ENCODE measurements around the gene PTMA.
A peak's percentile ranks its signal among the peaks of the same experiment; 100 is the strongest.
"Not testable (repeated sequence)": the region's sequence is repeated elsewhere in the genome, so short reads cannot be mapped to it uniquely, and the experiment has no call there.

The PTMA gene

GRCh38 chr2:231707927-231708772, at the start of gene PTMA:
PTMA (plus strand) TSS chr2:231708525; CDS start chr2:231708707, 182 bp downstream.
- peak; percentile 98 to 100 (median 99) for DNase-seq

DNA sequence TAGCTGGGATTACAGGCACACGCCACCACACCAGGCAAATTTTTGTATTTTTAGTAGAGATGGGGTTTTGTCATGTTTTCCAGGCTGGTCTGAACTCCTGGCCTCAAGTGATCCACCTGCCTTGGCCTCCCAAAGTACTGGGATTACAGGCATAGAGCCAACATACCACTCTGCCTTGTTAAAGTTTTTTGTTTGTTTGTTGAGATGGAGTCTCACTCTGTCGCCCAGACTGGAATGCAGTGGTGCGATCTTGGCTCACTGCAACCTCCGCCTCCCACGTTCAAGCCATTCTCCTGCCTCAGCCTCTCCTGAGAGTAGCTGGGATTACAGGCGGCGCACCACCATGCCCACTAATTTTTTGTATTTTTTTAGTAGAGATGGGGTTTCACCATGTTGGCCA, 48.3 kb upstream of the PTMA start:
- DNase-seq, result not testable (repeated sequence)

GRCh38 chr2:231660860-231661259, 47.5 kb upstream of the PTMA start:
- DNase-seq, result no peak

DNA sequence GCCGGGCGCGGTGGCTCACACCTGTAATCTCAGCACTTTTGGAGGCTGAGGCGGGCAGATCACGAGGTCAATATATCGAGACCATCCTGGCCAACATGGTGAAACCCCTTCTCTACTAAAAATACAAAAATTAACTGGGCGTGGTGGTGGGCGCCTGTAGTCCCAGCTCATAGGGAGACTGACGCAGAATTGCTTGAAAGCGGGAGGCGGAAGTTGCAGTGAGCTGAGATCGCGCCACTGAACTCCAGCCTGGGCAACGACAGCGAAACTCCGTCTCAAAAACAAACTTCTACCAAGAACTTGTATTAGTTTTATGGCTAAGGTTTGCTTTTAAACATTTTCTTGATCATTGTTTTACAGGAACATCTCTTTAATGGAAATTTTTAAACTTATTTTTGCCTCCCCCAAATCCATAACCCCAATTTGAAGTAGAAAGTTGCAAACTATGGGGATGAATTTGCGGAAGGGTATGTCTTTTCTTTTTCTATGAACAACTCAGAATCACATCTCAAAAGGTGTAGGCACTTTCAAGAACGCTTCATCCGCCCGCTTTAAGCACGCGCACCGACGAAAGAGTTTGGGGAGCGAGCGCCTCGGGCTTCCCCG, 46.8 kb upstream of the PTMA start:
- no peak for DNase-seq

DNA sequence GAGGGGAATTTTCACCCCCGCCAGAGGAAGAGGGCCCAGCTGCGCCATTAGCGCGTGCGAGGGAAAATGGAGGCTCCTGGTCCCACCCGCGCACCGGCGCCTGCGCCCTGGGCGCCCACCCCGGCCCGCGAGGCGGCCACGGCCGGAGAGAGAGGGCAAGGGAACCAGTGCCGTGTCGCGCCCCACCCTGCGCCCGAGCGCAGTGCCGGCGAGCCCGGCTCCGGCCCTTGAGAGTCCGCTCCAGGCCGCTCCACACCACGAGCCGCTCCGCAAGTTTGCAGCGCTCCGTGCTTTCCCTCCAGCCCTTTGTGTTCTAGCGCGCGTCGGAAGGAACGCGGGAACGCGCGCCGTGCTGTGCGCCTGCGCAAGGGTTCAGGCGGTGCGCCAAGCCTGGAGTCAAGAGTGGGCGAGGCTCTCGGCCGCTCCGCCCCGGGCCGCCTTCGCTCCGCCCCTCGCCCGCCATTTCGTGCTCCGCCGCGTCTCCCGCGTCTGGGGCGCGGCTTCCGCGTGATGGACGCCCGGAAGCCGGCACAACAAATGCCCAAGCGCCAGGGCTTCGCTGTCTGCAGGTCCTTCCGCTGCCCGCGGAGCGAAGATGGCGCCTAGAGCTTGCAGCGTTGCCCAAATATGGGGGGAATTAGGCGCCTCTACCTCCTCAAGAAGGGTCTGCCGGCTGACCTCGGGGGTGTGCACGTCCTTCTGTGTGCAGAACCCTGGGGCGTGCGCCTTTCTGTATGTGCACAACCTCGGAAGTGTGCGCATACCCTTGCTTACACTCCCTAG, 46.1 kb upstream of the PTMA start:
- DNase-seq, result peak; percentile 98 to 99 (median 99)

- no peak for DNase-seq
Measured at GRCh38 chr2:231662811-231663457, 45.4 kb upstream of the PTMA start.

DNA sequence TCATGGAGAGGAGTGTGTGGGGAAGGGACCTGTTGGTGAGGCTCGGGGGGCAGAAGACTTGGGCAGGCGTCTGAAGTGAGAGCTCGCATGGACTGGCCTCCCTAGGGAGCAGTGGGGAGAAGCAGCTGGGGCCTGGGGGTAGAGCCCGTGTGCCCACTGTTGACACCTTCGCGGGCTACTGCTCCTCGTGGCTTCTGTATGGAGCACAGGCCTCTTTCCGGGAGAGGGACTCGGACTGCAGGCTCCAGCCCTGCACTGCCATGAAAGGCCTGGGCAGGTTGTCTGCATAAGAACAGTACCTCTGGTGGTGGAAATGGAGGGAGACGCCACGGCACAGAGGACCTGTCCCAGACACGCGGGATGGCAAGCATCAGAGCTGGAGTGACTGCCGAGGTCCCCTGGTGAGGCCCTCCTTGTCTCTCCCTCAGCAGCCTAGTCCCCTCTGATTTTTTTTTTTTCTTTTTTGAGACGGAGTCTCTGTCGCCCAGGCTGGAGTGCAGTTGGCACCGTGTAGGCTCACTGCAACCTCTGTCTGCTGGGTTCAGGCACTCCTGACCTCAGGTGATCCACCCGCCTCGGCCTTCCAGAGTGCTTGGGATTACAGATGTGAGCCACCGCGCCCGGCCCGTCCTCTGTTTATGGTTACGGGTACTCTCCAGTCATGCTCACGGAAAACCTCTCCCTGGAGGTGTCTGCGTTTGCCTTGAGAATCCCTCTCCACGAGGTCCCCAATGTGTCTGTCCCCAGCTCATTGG, 44.7 kb upstream of the PTMA start:
- no peak for DNase-seq

DNA sequence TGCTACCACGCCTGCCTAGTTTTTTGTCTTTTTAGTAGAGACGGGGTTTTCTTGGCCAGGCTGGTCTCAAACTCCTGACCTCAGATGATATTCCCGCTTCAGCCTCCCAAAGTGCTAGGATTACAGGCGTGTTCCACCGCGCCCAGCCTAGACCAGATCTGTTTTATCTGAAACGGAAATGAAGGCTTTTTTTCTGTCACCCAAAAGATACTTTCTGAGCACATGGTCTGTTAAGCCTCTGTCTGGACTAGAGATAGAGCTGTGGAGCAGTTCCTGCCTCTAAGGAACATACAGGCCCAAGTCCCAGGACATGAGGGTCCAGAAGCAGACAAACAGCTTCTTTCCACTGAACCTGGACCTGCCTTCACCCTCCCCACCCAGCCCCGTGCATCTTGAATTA, 43.6 kb upstream of the PTMA start:
- DNase-seq, result no peak

DNA sequence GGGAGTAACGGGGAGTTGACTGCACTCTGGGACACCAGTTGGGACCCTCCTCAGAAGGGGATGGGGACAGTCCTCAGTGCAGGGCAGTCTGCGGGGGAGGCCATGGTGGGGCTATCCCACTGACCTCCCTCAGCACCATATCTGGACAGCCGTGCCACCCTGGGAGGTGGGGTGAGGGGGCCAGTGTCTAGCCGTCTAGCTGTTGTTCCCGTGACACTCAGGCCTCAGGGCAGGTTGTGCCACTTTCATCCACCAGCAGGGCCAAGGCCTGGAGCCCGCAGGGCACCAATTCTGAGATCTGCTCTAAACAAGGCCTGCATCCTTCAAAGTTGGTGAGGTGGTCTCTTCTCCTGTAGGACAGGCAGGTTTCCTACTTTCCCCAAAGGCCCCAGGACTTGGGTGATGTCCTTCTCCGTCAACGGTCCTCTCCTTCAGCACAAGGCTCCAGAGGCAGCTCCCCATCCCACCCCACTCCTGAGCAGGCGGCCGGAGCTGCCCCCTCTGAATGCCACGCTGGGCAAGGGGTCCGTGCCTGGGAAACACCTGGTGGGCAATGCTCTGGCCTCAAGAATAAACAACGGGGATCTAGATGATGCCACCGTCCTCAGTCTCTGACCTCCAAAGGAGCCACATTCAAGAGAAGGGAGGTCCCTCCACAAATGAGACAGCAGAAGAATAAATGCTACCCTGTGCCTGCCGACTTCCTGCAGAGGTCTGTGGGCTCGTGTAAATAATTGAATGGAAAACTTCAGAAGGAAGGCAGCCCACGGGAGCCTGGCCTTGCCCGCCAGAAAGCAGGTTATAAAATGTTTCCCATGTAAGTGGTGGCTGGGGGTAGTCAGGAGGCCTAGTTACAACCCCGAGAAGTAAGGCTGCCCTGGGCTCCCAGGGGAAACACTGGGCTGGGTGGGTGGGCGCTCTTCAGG, 42.8 kb upstream of the PTMA start:
- DNase-seq, result no peak

DNA sequence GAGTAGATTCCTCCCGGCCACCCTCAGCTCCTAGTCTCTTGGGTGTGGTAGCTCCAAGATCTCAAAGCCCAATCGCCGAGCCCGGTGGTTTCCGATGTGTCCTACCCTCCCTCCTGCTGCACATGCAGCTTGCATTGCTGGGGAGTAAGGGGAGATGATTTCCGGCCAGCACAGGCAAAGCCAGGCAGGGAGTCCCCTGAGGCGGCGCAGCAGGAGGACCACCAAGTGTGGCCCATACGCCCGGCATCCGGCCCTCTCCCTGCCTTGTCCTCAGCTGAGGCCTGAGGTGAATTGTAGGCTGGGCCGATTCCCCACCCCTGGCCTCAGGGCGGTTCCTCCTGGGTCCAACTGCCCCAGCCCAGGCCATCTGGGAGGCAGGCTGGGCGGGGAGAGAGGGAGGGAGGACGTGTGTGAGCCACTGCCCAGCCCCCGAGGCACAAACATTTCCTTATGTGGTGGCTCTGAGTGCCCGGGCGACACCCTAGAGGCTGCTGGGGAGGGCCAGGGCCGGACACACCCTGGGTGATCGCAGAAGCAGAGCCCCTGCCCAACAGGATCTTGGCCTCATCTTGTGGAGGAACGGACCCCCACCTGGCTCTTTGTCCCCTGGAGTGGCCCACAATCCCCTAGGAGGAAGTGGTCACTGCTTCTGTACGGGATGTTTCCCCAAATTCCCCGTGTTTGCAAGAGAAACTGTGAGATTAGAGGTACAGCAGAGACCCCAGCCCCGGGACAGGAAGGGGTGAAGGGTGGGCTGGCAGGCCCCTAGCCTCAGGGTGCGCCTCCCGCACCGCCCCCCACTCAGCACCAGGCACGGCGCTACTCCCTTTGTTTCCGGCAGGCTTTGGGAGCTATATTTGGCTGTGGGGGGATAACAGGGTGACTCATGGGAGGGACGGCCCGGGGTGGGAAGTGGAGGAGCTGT, 41.9 kb upstream of the PTMA start:
- DNase-seq, result peak; percentile 90 to 94 (median 91)

GRCh38 chr2:231667096-231667427, 41.3 kb upstream of the PTMA start:
- no peak for DNase-seq

- no peak for DNase-seq
Measured at GRCh38 chr2:231667496-231667895, 40.8 kb upstream of the PTMA start.

GRCh38 chr2:231668981-231669380, 39.3 kb upstream of the PTMA start:
- DNase-seq, result no peak

DNA sequence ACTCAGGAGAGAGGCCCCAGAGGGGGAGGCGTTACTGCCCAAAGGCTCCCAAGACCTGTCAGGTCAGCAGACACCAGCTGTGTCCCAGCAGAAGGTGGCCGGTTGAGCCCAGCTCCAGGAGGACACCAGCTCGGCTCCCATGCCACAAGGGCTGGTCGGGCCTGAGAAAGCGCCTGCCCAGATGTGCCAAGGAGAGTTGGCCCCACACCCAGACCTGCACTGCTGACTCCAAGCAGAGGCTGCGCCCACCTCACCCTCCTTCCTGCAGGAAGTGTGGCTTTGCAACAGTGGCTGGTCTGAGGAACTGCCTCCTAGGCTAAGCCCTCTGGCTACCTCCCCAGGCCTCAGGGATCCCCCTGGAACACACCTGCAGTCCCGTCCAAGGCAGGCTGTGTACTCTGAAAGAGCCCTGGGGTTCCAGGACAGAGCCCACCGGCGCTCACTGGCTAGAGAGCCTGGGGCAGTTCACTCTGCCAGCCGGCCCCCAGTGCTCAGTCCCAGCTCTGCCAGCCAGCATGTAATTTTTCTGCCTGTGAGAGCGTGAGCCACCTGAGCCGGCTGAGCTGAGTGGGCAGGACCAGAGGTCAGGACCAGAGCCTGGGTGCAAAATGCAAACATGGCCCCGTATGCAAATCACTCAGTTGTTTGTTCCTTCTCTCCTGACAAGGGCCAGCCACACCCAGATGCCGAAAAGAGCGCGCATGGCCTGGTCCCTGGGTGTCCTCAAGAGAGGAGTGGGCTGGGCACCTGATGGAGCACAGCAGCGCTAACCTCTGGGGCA, 36.9 kb upstream of the PTMA start:
- DNase-seq, result no peak

- peak in 1 of 3 donors; percentile 42 for DNase-seq
Measured at GRCh38 chr2:231672617-231673347, 35.5 kb upstream of the PTMA start.

DNA sequence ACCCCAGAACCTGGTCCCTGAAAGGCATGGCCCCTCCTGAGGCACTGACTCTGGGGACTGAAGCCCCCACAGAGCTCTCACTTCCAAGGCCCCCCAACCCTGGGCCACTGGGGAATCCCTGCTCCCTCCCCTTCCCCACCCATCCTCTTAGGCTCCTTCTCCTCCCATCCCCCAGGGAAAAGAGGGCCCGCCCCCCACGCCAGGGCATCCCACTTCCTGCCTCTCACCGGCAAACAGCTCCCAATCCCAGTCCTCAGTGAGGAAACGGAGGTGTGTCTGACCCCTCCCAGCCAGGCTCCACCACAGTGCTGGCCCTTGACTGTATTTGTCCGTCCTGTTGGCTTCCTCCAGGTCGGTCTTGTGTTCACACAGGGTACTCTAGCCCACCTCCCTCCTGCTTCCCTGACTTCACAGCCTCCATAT, 35.0 kb upstream of the PTMA start:
- DNase-seq, result no peak

GRCh38 chr2:231674587-231675338, 33.6 kb upstream of the PTMA start:
- peak; percentile 76 to 80 (median 79) for DNase-seq

- DNase-seq, result no peak
Measured at GRCh38 chr2:231676243-231676642, 32.1 kb upstream of the PTMA start.

All from suppressor macrophage treated with lipopolysaccharide for 1 hour (primary cell).